Stimulated activated naive CD8-positive, alpha-beta T cell treated with anti-CD3 and anti-CD28 coated beads, Interleukin-15, Interleukin-2, amounts not matched to agents 100 U/mL and 50 U/mL, for 24 hours (primary cell): ENCODE measurements around the gene NT5E.

Experiments used
- ATAC-seq: fragments of 150-1000 bp; cut with Tn5 transposase; one replicate; pipeline ENCODE4 v1.10.0; 2021
- DNase-seq: peaks from one replicate; pipeline ENCODE4 v3.0.0; 2021

Gene NT5E

GRCh38 chr6:85460154-85460920 is 10.5 kb downstream of the NT5E start:
- ATAC-seq (no peak), DNase-seq (no peak)

GRCh38 chr6:85460921-85461797 is 11.3 kb downstream of the NT5E start:
- peak; percentile 54 for DNase-seq

GRCh38 chr6:85461798-85462170 is 11.9 kb downstream of the NT5E start:
- no peak for ATAC-seq
- no peak for DNase-seq

More at GRCh38 chr6:85460921-85461797, 11.3 kb downstream of the NT5E start:
- ATAC-seq: peak; percentile 28

- DNase-seq: no peak
- no peak for ATAC-seq
Observed at GRCh38 chr6:85462673-85463072, 12.8 kb downstream of the NT5E start.

GRCh38 chr6:85463621-85464259 is 13.9 kb downstream of the NT5E start:
- ATAC-seq: no peak
- no peak for DNase-seq

GRCh38 chr6:85464260-85464644 is 14.4 kb downstream of the NT5E start:
- ATAC-seq: peak; percentile 50
- peak; percentile 69 for DNase-seq

GRCh38 chr6:85464722-85465150 is 14.9 kb downstream of the NT5E start:
- ATAC-seq (peak; percentile 83), DNase-seq (peak; percentile 63)

- DNase-seq (no peak), ATAC-seq (no peak)
Observed at GRCh38 chr6:85465762-85466161, 15.9 kb downstream of the NT5E start.

GRCh38 chr6:85468326-85468725 is 18.4 kb downstream of the NT5E start:
- no peak for DNase-seq

GRCh38 chr6:85469276-85470022 is 19.6 kb downstream of the NT5E start:
- no peak for ATAC-seq
- DNase-seq: no peak

More at GRCh38 chr6:85468326-85468725, 18.4 kb downstream of the NT5E start:
- ATAC-seq: no peak

GRCh38 chr6:85470023-85470410 is 20.1 kb downstream of the NT5E start:
- no peak for ATAC-seq
- DNase-seq: no peak

GRCh38 chr6:85472744-85473143 is 22.9 kb downstream of the NT5E start:
- DNase-seq: no peak
- ATAC-seq: no peak

GRCh38 chr6:85473748-85474147 is 23.9 kb downstream of the NT5E start:
- ATAC-seq: no peak
- no peak for DNase-seq

GRCh38 chr6:85476532-85476931 is 26.6 kb downstream of the NT5E start:
- ATAC-seq (no peak), DNase-seq (no peak)

- ATAC-seq (no peak), DNase-seq (no peak)
Observed at GRCh38 chr6:85479208-85479607, 29.3 kb downstream of the NT5E start.

GRCh38 chr6:85482206-85482904 is 32.5 kb downstream of the NT5E start:
- ATAC-seq (peak; percentile 7), DNase-seq (no peak)

- DNase-seq (peak; percentile 91), ATAC-seq (peak; percentile 90)
Observed at GRCh38 chr6:85482905-85483700, 33.2 kb downstream of the NT5E start.

- ATAC-seq (no peak), DNase-seq (no peak)
Observed at GRCh38 chr6:85483846-85484245, 34.0 kb downstream of the NT5E start.

GRCh38 chr6:85484948-85485347 is 35.1 kb downstream of the NT5E start:
- DNase-seq (no peak), ATAC-seq (no peak)

GRCh38 chr6:85490516-85491248 is 40.8 kb downstream of the NT5E start:
- no peak for DNase-seq
- no peak for ATAC-seq
